ENCODE results near the gene NDUFA8.

GRCh38 chr9:122127396-122127798 is 32.2 kb downstream of the NDUFA8 start:
- TF ChIP-seq CTCF (IDR thresholded peaks at IDR 0.05) (no peak), POLR2A (IDR thresholded peaks at IDR 0.05) (no peak)

Measured in vagina (tissue), 2 donors.